ENCODE results near the gene CAPN9. TPM values are rescaled to one million over a fixed set of nuclear protein-coding genes. Genes with fewer than 3 reads are reported as not detected.

Gene CAPN9
- total RNA-seq, 6 experiments from 2014 or later = not detected

DNA sequence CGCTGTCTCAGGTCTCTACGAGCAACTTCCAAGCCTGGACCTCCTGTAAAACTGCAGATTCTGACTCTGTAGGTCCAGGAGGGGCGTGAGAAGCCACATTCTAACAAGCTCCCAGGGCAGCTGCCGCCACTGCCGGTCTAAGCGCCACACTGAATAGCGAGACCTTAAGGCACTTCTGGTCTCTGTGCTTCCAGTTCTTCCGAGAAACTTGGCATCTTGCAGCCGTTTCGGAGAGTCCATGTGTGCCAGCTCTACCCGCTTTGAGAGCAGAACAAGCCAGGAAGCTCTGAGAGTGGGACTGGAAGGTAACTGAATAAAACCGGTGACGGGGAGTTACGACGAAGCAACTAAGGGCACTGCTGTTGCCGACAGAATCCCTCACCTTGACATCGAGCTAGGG, 45.8 kb upstream of the CAPN9 start:
- DNase-seq = no peak
- no peak overlapping the region for H3K4me3 Mint-ChIP-seq
- no peak for TF ChIP-seq CTCF (IDR thresholded peaks at IDR 0.05)
- H3K27me3 Mint-ChIP-seq (ENCODE audit: insufficient read depth) = peaks cover 14% of the 10 kb centered on the region
- no peak overlapping the region for H3K27ac Mint-ChIP-seq
- no peaks in the 10 kb centered on the region for H3K9me3 Mint-ChIP-seq
- H3K36me3 Mint-ChIP-seq (ENCODE audit: low read depth) = no peaks in the 10 kb centered on the region
- peaks cover 7% of the 10 kb centered on the region for H3K4me1 Mint-ChIP-seq (ENCODE audit: low read depth)

- Mint-ChIP-seq H3K4me3 (no peak overlapping the region), H3K4me1 (ENCODE audit: low read depth) (peaks cover 5% of the 10 kb centered on the region), H3K9me3 (no peaks in the 10 kb centered on the region), H3K27ac (no peak overlapping the region), H3K27me3 (ENCODE audit: insufficient read depth) (peaks cover 13% of the 10 kb centered on the region), H3K36me3 (ENCODE audit: low read depth) (no peaks in the 10 kb centered on the region)
- DNase-seq = no peak
- TF ChIP-seq CTCF (IDR thresholded peaks at IDR 0.05) = no peak
These were observed 45.1 kb upstream of the CAPN9 start for GRCh38 chr1:230701895-230702768.

GRCh38 chr1:230702934-230703678, 44.1 kb upstream of the CAPN9 start:
- TF ChIP-seq CTCF (IDR thresholded peaks at IDR 0.05) = no peak
- Mint-ChIP-seq H3K9me3 (no peaks in the 10 kb centered on the region), H3K36me3 (ENCODE audit: low read depth) (no peaks in the 10 kb centered on the region), H3K27me3 (ENCODE audit: insufficient read depth) (peaks cover 18% of the 10 kb centered on the region), H3K27ac (no peak overlapping the region), H3K4me3 (no peak overlapping the region), H3K4me1 (ENCODE audit: low read depth) (no peaks in the 10 kb centered on the region)
- no peak for DNase-seq

DNA sequence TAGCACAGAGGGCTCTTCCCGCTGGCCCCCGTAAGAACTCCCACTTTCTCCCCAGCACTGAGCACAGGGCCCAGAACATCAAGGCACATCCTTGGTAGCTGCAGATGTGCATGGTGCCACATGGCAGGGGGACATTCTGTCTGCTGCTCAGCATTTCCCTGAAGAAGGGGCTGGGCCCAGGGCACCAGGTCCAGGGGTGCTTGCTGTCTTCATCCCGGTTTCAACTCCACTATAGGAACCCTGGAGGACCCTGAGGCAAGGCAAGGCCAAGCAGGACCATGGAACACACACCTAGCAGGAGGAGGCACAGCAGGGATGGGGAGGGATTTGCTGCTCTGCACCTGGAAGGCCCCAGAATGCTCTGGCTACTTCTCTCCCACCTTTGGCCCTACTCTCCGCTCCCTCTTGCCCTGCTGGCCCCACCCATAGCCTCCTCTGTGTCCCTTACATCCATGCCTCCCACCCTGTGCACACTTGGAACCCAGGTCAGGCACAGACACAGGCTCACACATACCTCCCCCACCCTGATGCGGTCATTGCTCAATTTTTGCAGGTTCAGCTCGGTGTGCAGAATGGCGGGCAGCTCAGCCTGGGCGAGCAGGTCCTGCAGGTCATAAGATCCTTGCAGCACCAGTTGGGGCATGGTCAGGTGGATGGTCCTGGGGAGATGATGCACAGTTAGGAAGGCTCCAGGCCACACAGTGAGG, 43.4 kb upstream of the CAPN9 start:
- H3K36me3 Mint-ChIP-seq (ENCODE audit: low read depth) = no peaks in the 10 kb centered on the region
- no peaks in the 10 kb centered on the region for H3K9me3 Mint-ChIP-seq
- no peaks in the 10 kb centered on the region for H3K4me1 Mint-ChIP-seq (ENCODE audit: low read depth)
- no peak overlapping the region for H3K4me3 Mint-ChIP-seq
- no peak overlapping the region for H3K27ac Mint-ChIP-seq
- H3K27me3 Mint-ChIP-seq (ENCODE audit: insufficient read depth) = peaks cover 22% of the 10 kb centered on the region
- no peak for DNase-seq
- no peak for TF ChIP-seq CTCF (IDR thresholded peaks at IDR 0.05)

GRCh38 chr1:230704830-230705229, 42.4 kb upstream of the CAPN9 start:
- no peak overlapping the region for H3K27ac Mint-ChIP-seq

More at GRCh38 chr1:230704830-230705229, 42.4 kb upstream of the CAPN9 start:
- H3K4me1 Mint-ChIP-seq (ENCODE audit: low read depth) = no peaks in the 10 kb centered on the region
- no peaks in the 10 kb centered on the region for H3K9me3 Mint-ChIP-seq
- no peak overlapping the region for H3K4me3 Mint-ChIP-seq
- peaks cover 24% of the 10 kb centered on the region for H3K27me3 Mint-ChIP-seq (ENCODE audit: insufficient read depth)
- TF ChIP-seq CTCF (IDR thresholded peaks at IDR 0.05) = no peak
- no peak for DNase-seq
- no peaks in the 10 kb centered on the region for H3K36me3 Mint-ChIP-seq (ENCODE audit: low read depth)

All from HFFc6 (cell line).